CD4-positive, alpha-beta T cell (primary cell): ENCODE data around the gene MXD1. TPM values are rescaled to one million over a fixed set of nuclear protein-coding genes. Genes with fewer than 3 reads are reported as not detected.
A peak's percentile ranks its signal among the peaks of the same experiment; 100 is the strongest.

ENCODE experiments used
- ATAC-seq: fragments of 200-7000 bp; cut with Tn5 transposase; one replicate; pipeline ENCODE4 v1.10.0; 2022; ENCODE audit warnings: mild to moderate bottlenecking; ENCODE audit not compliant: poor library complexity
- CTCF ChIA-PET: fragments of 350-600 bp; sonication (Branson Sonifier 250); formaldehyde crosslinking; loops from one replicate; lab custom pipeline; 2021; ENCODE audit warnings: antibody characterized with exemption, inconsistent platforms; lab: Charles Lee
- POLR2A ChIA-PET: fragments of 350-600 bp; sonication (Branson Sonifier 250); formaldehyde crosslinking; loops from one replicate; lab custom pipeline; 2021; ENCODE audit warnings: antibody characterized with exemption, inconsistent platforms; lab: Charles Lee
- DNase-seq, 14 experiments: peaks; one replicate each; pipeline ENCODE4 v3.0.0-alpha.2; 2013 to 2020; ENCODE audit warnings: mixed read lengths in 2 of 14
- H3K27ac ChIP-seq, 2 donors: one replicate each; pipeline versions ENCODE4 v1.5.1 to v1.7.0; 2013; ENCODE audit warnings: low read length in 2 of 2, low read depth in 1 of 2, mild to moderate bottlenecking in 1 of 2
- H3K27me3 ChIP-seq, 2 experiments: 1 replicate in 1 of 2; 2 replicates in 1 of 2; pipeline versions ENCODE4 v1.6.1 to v1.7.0; 2013; ENCODE audit warnings: low read length in 2 of 2, control low read depth in 1 of 2, mild to moderate bottlenecking in 1 of 2, moderate library complexity in 1 of 2; ENCODE audit not compliant: insufficient read depth in 2 of 2, control insufficient read depth in 1 of 2
- H3K36me3 ChIP-seq: one replicate; pipeline ENCODE4 v1.6.1; 2013; ENCODE audit warnings: low read length, control low read depth; ENCODE audit not compliant: insufficient read depth
- H3K4me1 ChIP-seq: one replicate; pipeline ENCODE4 v1.6.1; 2013; ENCODE audit warnings: low read length, control low read depth; ENCODE audit not compliant: insufficient read depth
- H3K4me3 ChIP-seq: one replicate; pipeline ENCODE4 v1.5.1; 2013; ENCODE audit warnings: mild to moderate bottlenecking, low read length, moderate library complexity
- H3K9me3 ChIP-seq, 2 experiments: 1 replicate in 1 of 2; 2 replicates in 1 of 2; pipeline versions ENCODE4 v1.6.1 to v1.7.0; 2013; ENCODE audit warnings: low read length in 2 of 2, mild to moderate bottlenecking in 2 of 2, control low read depth in 1 of 2, moderate library complexity in 1 of 2; ENCODE audit not compliant: control insufficient read depth in 1 of 2, insufficient read depth in 1 of 2
- H3K27ac Mint-ChIP-seq: one replicate; pipeline ENCODE4 v1.8.0; 2020; ENCODE audit warnings: mixed read lengths
- H3K27me3 Mint-ChIP-seq: one replicate; pipeline ENCODE4 v1.8.0; 2021; ENCODE audit warnings: mixed read lengths
- H3K36me3 Mint-ChIP-seq: one replicate; pipeline ENCODE4 v1.8.0; 2021; ENCODE audit warnings: low read depth, mixed read lengths
- H3K4me1 Mint-ChIP-seq: one replicate; pipeline ENCODE4 v1.8.0; 2021; ENCODE audit warnings: low read depth, mixed read lengths
- H3K4me3 Mint-ChIP-seq: one replicate; pipeline ENCODE4 v1.8.0; 2020; ENCODE audit warnings: mild to moderate bottlenecking, mixed read lengths
- H3K9me3 Mint-ChIP-seq: one replicate; pipeline ENCODE4 v1.8.0; 2020; ENCODE audit warnings: mixed read lengths
- intact Hi-C, 2 experiments: fragments of 100-400 bp; cut with DNase I in 1 of 2; cut with micrococcal nuclease in 1 of 2; formaldehyde crosslinking; loops; one replicate each; pipeline versions ENCODE4 v1.15.1 to v1.9.0; 2023 to 2025; cut with DNase I, micrococcal nuclease
- polyA plus RNA-seq, 2 donors: library from polyadenylated mRNA; unstranded; fragments of 120-200 nt; gene quantifications; one replicate each; pipeline ENCODE4 v1.2.1, GENCODE V29; 2013
- total RNA-seq, 174 experiments: library from RNA in 2 of 174; stranded (reverse) in 2 of 174; gene quantifications; one replicate each; pipeline ENCODE4 v1.2.3 and lab custom pipeline; 2021 to 2026
- TF ChIP-seq, protein P1 (sequence below): fragments of 200-600 bp; IDR thresholded peaks from one replicate; pipeline ENCODE4 v1.8.0; 2022; ENCODE audit warnings: antibody characterized with exemption, mild to moderate bottlenecking

MXD1 gene, protein sequence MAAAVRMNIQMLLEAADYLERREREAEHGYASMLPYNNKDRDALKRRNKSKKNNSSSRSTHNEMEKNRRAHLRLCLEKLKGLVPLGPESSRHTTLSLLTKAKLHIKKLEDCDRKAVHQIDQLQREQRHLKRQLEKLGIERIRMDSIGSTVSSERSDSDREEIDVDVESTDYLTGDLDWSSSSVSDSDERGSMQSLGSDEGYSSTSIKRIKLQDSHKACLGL
- total RNA-seq (10 to 100 TPM; 43.5 to 45.3 TPM), total RNA-seq (lab: John Stamatoyannopoulos, UW) (8.8 to 121 (median 28.7) reads per million in 172 experiments)
- 11.1 TPM for polyA plus RNA-seq (2013, experiment 1 of 2)
- 17.0 TPM for polyA plus RNA-seq (2013, experiment 2 of 2)

DNA sequence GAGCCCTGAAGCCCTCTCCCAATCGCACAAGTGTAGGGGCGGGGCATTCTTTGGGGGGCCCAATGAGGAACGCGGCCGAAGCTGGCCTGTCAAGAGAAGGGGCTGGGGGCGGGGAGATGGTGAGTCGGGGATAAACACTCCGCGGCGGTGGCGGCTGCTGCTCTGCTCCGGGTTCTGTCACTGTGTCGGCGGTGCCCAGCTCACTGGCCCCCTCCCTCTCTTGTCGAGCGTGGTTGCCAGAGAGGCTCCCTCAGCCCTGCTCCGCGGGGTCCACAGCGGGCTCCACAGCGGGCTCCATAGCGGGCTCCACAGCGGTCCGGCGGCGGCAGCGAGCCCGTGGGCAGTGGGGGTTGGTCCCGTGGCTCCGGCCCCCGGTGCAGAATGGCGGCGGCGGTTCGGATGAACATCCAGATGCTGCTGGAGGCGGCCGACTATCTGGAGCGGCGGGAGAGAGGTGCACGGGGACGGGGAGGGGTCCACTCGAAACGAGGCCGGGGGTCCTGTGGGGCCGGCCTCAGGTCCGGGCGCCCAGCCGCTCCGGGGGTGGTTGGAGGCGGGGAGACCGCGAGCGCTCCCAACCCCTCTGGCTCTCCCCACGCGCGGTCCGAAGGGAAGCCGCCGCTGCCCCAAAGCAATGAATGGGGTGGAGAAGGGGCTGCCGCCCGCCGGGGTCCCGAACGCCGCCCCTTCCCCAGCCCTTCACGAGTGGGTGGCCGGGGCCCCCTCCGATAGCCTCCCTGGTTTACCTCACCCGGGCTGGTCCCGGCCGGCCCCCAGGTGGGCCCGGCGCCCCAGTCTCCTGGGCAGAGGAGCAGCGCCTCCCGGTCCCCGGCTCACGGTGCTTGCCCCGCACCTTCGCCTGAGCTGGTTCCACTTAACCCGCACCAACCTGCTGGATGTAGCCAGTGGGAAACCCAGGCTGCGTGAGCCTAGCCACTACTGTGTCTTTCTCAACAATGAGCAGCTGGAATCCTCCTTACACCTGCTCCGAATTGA is at the start of gene MXD1:
Gene MXD1, plus strand, starts transcription at position 160 of the 996 bp plus-strand sequence. Its CDS starts 222 bp downstream, at position 382.
- TF ChIP-seq, protein P1, sequence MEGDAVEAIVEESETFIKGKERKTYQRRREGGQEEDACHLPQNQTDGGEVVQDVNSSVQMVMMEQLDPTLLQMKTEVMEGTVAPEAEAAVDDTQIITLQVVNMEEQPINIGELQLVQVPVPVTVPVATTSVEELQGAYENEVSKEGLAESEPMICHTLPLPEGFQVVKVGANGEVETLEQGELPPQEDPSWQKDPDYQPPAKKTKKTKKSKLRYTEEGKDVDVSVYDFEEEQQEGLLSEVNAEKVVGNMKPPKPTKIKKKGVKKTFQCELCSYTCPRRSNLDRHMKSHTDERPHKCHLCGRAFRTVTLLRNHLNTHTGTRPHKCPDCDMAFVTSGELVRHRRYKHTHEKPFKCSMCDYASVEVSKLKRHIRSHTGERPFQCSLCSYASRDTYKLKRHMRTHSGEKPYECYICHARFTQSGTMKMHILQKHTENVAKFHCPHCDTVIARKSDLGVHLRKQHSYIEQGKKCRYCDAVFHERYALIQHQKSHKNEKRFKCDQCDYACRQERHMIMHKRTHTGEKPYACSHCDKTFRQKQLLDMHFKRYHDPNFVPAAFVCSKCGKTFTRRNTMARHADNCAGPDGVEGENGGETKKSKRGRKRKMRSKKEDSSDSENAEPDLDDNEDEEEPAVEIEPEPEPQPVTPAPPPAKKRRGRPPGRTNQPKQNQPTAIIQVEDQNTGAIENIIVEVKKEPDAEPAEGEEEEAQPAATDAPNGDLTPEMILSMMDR: no peak
- Mint-ChIP-seq H3K27me3 (no peaks in the 10 kb centered on the region), H3K27ac (peak within 1 kb of the TSS; percentile 87), H3K4me1 (peaks cover 33% of the 10 kb centered on the region), H3K36me3 (peaks cover 52% of the 10 kb centered on the region), H3K9me3 (no peaks in the 10 kb centered on the region), H3K4me3 (peak within 1 kb of the TSS; percentile 89)
- no peaks in the 10 kb centered on the region for H3K9me3 ChIP-seq
- H3K36me3 ChIP-seq: peaks cover 15% of the 10 kb centered on the region
- peak within 1 kb of the TSS; percentile 86 for H3K4me3 ChIP-seq
- DNase-seq: peak in 13 of 14 experiments; percentile 30 to 100 (median 99)
- H3K27me3 ChIP-seq: no peaks in the 10 kb centered on the region
- intact Hi-C loops: loop anchor here (1.0 to 5.0 kb wide), 11 partner anchors 22 to 732 kb away; partner anchors contain the start of genes PCBP1 (in 1 of the 2), PCYOX1 (in 1 of the 2) and SNRNP27 (in 1 of the 2)
- peaks cover 15% of the 10 kb centered on the region for H3K4me1 ChIP-seq
- peak within 1 kb of the TSS; percentile 94 for H3K27ac ChIP-seq
- ATAC-seq: no peak
- CTCF ChIA-PET: interaction anchor here (0.8 to 5.0 kb wide), 9 partner anchors 13 to 276 kb away, joined by 3 to 55 read pairs (median 6); partner anchors contain the start of gene C2orf42
- POLR2A ChIA-PET: interaction anchor here (0.6 to 5.9 kb wide), 48 partner anchors 8 to 1154 kb away, joined by 3 to 219 read pairs (median 6); partner anchors contain the start of genes AAK1, ASPRV1, C2orf42 and FAM136A

DNA sequence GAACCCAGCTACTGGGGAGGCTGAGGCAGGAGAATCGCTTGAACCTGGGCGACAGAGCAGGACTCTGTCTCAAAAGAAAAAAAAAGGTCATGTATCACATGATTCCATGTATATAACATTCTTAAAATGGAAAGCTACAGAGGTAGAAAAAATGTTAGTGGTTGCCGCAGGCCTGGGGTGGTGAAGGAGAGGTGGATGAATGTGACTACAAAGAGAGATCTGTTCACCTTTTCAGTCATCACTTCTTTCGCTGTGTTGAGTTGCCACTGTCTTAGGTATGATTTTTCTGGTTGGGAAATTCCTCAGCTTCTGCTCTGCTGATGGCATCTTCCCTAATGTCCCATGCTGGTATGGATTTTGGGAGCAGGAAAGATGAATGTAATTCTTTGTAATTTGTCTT is 26.5 kb upstream of the MXD1 start:
- TF ChIP-seq, protein P1: no peak
- POLR2A ChIA-PET: interaction anchor here (0.7 to 1.1 kb wide), 3 partner anchors 26 to 369 kb away, joined by 3 to 5 read pairs (median 5); partner anchors contain the start of gene MXD1
- peaks cover 8% of the 10 kb centered on the region for H3K4me1 Mint-ChIP-seq

DNA sequence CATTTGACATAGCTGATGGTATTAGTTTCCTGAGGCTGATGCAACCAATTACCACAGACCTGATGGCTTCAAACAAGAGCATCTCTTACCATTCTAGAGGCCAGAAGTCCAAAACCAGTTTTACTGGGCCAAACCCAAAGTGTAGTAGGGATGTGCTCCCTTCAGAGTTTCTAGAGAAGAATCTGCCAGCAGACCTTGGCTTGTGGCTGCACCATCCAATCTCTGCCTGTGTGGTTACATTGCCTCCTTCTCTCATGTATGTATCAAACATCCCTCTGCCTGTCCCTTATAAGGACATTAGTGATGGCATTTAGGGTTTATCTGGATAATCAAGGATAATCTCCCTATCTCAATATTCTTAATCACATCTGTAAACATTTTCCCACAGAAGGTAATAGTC is 25.6 kb upstream of the MXD1 start:
- Histone ChIP-seq H3K36me3 (no peaks in the 10 kb centered on the region), H3K4me3 (no peak overlapping the region), H3K9me3 (no peaks in the 10 kb centered on the region), H3K4me1 (peaks cover 3% of the 10 kb centered on the region), H3K27ac (no peak overlapping the region), H3K27me3 (no peaks in the 10 kb centered on the region)
- H3K27me3 Mint-ChIP-seq: no peaks in the 10 kb centered on the region
- H3K9me3 Mint-ChIP-seq: no peaks in the 10 kb centered on the region
- peaks cover 17% of the 10 kb centered on the region for H3K4me1 Mint-ChIP-seq
- POLR2A ChIA-PET: no interaction called here
- H3K4me3 Mint-ChIP-seq: no peak overlapping the region
- H3K36me3 Mint-ChIP-seq: peaks cover 8% of the 10 kb centered on the region
- intact Hi-C loops: no loop called here
- no peak overlapping the region for H3K27ac Mint-ChIP-seq
- TF ChIP-seq, protein P1: no peak
- ATAC-seq (no peak), DNase-seq (no peak)
- CTCF ChIA-PET: no interaction called here

More for the DNA sequence above, 26.5 kb upstream of the MXD1 start:
- Histone ChIP-seq H3K36me3 (no peaks in the 10 kb centered on the region), H3K27me3 (no peaks in the 10 kb centered on the region), H3K4me3 (no peak overlapping the region), H3K4me1 (peaks cover 2% of the 10 kb centered on the region), H3K27ac (no peak overlapping the region), H3K9me3 (no peaks in the 10 kb centered on the region)
- ATAC-seq: no peak
- no peak overlapping the region for H3K27ac Mint-ChIP-seq
- no peaks in the 10 kb centered on the region for H3K9me3 Mint-ChIP-seq
- CTCF ChIA-PET: no interaction called here
- no peak for DNase-seq
- H3K4me3 Mint-ChIP-seq: no peak overlapping the region
- H3K36me3 Mint-ChIP-seq: no peaks in the 10 kb centered on the region
- intact Hi-C loops: no loop called here
- H3K27me3 Mint-ChIP-seq: no peaks in the 10 kb centered on the region
